Measurements from ENCODE around the gene MAGEA8. TPM values are rescaled to one million over a fixed set of nuclear protein-coding genes. Genes with fewer than 3 reads are reported as not detected.

MAGEA8 gene
- total and polyA plus RNA-seq, 2 donors (not counting 1 experiment from before 2014, with no cell fraction given), result not detected

- Histone ChIP-seq H3K4me1 (ENCODE audit: control insufficient read depth in 2 of 2, insufficient read depth in 2 of 2, low read length in 2 of 2) (no peaks in the 10 kb centered on the region), H3K79me2 (ENCODE audit: control insufficient read depth, insufficient read depth, low read length) (no peaks in the 10 kb centered on the region), H4K20me1 (ENCODE audit: control insufficient read depth, insufficient read depth, low read length, poor library complexity, severe bottlenecking) (no peaks in the 10 kb centered on the region), H3K4me3 (ENCODE audit: control extremely low read depth in 1 of 5, extremely low read depth in 1 of 5, insufficient read depth in 1 of 5, low read depth in 2 of 5, low read length in 4 of 5) (no peak overlapping the region), H3K27ac (ENCODE audit: low read length in 2 of 2) (no peak overlapping the region), H3K4me2 (replicated peaks; ENCODE audit: low read depth, low read length, poor library complexity, severe bottlenecking) (no peak overlapping the region), H3K9me3 (ENCODE audit: control extremely low read depth in 1 of 3, control insufficient read depth in 2 of 3, insufficient read depth in 1 of 3, low read length in 2 of 3) (no peaks in the 10 kb centered on the region), H3K9ac (ENCODE audit: low read length) (no peak overlapping the region), H3K36me3 (replicated peaks in 1 of 2; ENCODE audit: control extremely low read depth in 1 of 2, control insufficient read depth in 1 of 2, extremely low read depth in 1 of 2, insufficient read depth in 2 of 2, low read length in 1 of 2) (no peaks in the 10 kb centered on the region), H2AFZ (ENCODE audit: insufficient read depth, low read depth, low read length, poor library complexity, severe bottlenecking) (no peak overlapping the region), H3K27me3 (replicated peaks in 1 of 4; ENCODE audit: control extremely low read depth in 1 of 4, control insufficient read depth in 3 of 4, insufficient read depth in 4 of 4, low read length in 3 of 4) (no peaks in the 10 kb centered on the region)
- no peak overlapping the region for H3K4me3 Mint-ChIP-seq
- H3K27me3 Mint-ChIP-seq, result peaks cover 9% of the 10 kb centered on the region
- DNase-seq, result no peak
- ATAC-seq (ENCODE audit: low read depth), result no peak
- no peaks in the 10 kb centered on the region for H3K4me1 Mint-ChIP-seq
- H3K27ac Mint-ChIP-seq, result no peak overlapping the region
- ChIA-PET POLR2A (no interaction called here), CTCF (no interaction called here)
- WGBS (ENCODE audit: insufficient coverage), result no CpG with 5 or more reads among the region's 2 CpGs
- no peaks in the 10 kb centered on the region for H3K9me3 Mint-ChIP-seq (ENCODE audit: insufficient read depth)
- TF ChIP-seq, protein P1, sequence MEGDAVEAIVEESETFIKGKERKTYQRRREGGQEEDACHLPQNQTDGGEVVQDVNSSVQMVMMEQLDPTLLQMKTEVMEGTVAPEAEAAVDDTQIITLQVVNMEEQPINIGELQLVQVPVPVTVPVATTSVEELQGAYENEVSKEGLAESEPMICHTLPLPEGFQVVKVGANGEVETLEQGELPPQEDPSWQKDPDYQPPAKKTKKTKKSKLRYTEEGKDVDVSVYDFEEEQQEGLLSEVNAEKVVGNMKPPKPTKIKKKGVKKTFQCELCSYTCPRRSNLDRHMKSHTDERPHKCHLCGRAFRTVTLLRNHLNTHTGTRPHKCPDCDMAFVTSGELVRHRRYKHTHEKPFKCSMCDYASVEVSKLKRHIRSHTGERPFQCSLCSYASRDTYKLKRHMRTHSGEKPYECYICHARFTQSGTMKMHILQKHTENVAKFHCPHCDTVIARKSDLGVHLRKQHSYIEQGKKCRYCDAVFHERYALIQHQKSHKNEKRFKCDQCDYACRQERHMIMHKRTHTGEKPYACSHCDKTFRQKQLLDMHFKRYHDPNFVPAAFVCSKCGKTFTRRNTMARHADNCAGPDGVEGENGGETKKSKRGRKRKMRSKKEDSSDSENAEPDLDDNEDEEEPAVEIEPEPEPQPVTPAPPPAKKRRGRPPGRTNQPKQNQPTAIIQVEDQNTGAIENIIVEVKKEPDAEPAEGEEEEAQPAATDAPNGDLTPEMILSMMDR (IDR thresholded peaks at IDR 0.05), result no peak
- TF ChIP-seq EZH2 (IDR thresholded peaks at IDR 0.05; ENCODE audit: borderline replicate concordance, insufficient read depth, low read depth, low read length, poor library complexity, severe bottlenecking), result no peak
- intact Hi-C loops (cut with micrococcal nuclease), result no loop called here
Observed at GRCh38 chrX:149871433-149871832, 9.6 kb upstream of the MAGEA8 start.

DNA sequence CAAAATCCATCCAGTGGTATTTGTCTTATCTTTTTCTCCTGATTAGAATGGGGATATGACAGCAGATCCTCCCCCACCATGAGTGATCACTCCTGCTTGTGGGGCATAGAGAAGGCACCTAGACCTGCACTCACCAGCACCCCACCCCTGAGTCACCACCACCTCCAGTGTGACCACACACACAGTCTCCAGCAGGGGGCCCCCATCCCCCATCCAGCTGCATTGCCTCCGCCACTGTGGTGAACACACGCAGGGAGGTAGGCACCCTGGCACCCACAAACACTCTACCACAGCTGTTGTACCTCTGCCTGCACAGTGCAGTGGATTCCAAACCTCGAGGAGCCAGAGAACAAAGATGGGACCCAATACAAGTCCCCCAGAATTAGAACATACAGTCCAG, 9.0 kb upstream of the MAGEA8 start:
- no peaks in the 10 kb centered on the region for H3K4me1 Mint-ChIP-seq
- H3K9ac ChIP-seq (ENCODE audit: low read length), result no peak overlapping the region
- peaks cover 9% of the 10 kb centered on the region for H3K27me3 Mint-ChIP-seq
- no peaks in the 10 kb centered on the region for H3K9me3 Mint-ChIP-seq (ENCODE audit: insufficient read depth)
- WGBS (ENCODE audit: insufficient coverage), result no CpG with 5 or more reads among the region's 3 CpGs
- H3K27me3 ChIP-seq (replicated peaks in 1 of 4; ENCODE audit: control extremely low read depth in 1 of 4, control insufficient read depth in 3 of 4, insufficient read depth in 4 of 4, low read length in 3 of 4), result no peaks in the 10 kb centered on the region
- H3K79me2 ChIP-seq (ENCODE audit: control insufficient read depth, insufficient read depth, low read length), result no peaks in the 10 kb centered on the region
- no peaks in the 10 kb centered on the region for H3K4me1 ChIP-seq (ENCODE audit: control insufficient read depth in 2 of 2, insufficient read depth in 2 of 2, low read length in 2 of 2)
- no peak overlapping the region for H3K4me3 ChIP-seq (ENCODE audit: control extremely low read depth in 1 of 5, extremely low read depth in 1 of 5, insufficient read depth in 1 of 5, low read depth in 2 of 5, low read length in 4 of 5)
- H3K4me2 ChIP-seq (replicated peaks; ENCODE audit: low read depth, low read length, poor library complexity, severe bottlenecking), result no peak overlapping the region
- intact Hi-C loops (cut with micrococcal nuclease), result no loop called here
- H3K36me3 ChIP-seq (replicated peaks in 1 of 2; ENCODE audit: control extremely low read depth in 1 of 2, control insufficient read depth in 1 of 2, extremely low read depth in 1 of 2, insufficient read depth in 2 of 2, low read length in 1 of 2), result no peaks in the 10 kb centered on the region
- H2AFZ ChIP-seq (ENCODE audit: insufficient read depth, low read depth, low read length, poor library complexity, severe bottlenecking), result no peak overlapping the region
- ChIA-PET POLR2A (no interaction called here), CTCF (interaction anchor here (0.6 kb wide), 1 partner anchor 251 kb away, joined by 3 read pairs; no protein-coding TSS in a partner anchor)
- no peak for TF ChIP-seq EZH2 (IDR thresholded peaks at IDR 0.05; ENCODE audit: borderline replicate concordance, insufficient read depth, low read depth, low read length, poor library complexity, severe bottlenecking)
- TF ChIP-seq, protein P1 (IDR thresholded peaks at IDR 0.05), result peak; percentile 28
- H4K20me1 ChIP-seq (ENCODE audit: control insufficient read depth, insufficient read depth, low read length, poor library complexity, severe bottlenecking), result no peaks in the 10 kb centered on the region
- no peak overlapping the region for H3K4me3 Mint-ChIP-seq
- no peak overlapping the region for H3K27ac Mint-ChIP-seq
- H3K27ac ChIP-seq (ENCODE audit: low read length in 2 of 2), result no peak overlapping the region
- DNase-seq, result peak; percentile 11
- no peak for ATAC-seq (ENCODE audit: low read depth)
- H3K9me3 ChIP-seq (ENCODE audit: control extremely low read depth in 1 of 3, control insufficient read depth in 2 of 3, insufficient read depth in 1 of 3, low read length in 2 of 3), result no peaks in the 10 kb centered on the region
